ENCODE results near the gene LIPT1. TPM values are rescaled to one million over a fixed set of nuclear protein-coding genes. Genes with fewer than 3 reads are reported as not detected.

The LIPT1 gene
- total RNA-seq: 2.9 and 3.3 TPM in 2 replicates

DNA sequence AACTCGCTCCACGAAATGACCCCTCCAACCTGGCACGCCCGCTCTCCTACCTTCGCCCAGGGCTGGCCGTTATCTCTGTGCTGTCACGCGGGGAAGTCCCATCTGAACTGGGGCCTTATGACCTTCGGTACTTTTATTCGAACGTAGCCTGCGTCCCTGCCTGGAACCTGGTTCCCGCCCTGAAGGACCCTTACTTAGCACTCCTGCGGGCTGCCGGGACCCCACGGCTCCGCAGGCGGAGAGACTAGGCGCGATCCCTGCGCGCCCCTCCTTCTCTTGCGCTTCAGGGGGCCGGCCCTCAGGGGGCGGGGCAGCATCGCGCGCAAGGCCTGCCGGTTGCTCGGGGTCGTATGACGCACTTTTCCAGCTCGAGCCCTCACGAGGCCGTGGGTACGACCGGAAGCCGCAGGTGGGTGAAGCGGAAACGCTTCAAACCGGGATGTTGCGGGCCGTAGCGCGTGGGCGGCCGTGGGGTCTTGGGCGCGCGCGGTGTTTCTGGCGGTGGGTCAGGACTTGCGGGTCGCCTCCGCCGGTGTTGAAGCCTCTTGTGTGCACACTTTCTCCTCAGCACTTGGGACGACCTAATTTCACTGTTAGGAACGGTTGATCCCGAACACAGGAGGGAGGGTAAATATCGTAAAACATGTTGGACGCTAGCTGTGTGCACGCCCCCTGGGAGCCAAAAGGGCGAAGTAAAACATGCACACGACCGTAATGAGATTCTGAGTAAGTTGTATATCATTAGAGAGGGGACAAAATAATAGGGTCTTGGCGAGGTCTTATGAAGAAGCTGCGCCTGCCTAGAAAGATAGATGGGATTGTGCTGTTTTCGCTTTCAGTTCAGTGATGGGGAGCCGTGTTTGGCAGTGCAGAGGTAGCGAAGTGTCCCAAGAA, at the start of gene LIPT1, which contains the start of gene TSGA10:
LIPT1 (plus strand) TSS at position 325 of the 894 bp plus-strand sequence. CDS start 6,991 bp downstream, outside the sequence.
TSGA10 (minus strand) TSS at position 300 of the 894 bp plus-strand sequence. CDS start 45,503 bp downstream, outside the sequence.

DNA sequence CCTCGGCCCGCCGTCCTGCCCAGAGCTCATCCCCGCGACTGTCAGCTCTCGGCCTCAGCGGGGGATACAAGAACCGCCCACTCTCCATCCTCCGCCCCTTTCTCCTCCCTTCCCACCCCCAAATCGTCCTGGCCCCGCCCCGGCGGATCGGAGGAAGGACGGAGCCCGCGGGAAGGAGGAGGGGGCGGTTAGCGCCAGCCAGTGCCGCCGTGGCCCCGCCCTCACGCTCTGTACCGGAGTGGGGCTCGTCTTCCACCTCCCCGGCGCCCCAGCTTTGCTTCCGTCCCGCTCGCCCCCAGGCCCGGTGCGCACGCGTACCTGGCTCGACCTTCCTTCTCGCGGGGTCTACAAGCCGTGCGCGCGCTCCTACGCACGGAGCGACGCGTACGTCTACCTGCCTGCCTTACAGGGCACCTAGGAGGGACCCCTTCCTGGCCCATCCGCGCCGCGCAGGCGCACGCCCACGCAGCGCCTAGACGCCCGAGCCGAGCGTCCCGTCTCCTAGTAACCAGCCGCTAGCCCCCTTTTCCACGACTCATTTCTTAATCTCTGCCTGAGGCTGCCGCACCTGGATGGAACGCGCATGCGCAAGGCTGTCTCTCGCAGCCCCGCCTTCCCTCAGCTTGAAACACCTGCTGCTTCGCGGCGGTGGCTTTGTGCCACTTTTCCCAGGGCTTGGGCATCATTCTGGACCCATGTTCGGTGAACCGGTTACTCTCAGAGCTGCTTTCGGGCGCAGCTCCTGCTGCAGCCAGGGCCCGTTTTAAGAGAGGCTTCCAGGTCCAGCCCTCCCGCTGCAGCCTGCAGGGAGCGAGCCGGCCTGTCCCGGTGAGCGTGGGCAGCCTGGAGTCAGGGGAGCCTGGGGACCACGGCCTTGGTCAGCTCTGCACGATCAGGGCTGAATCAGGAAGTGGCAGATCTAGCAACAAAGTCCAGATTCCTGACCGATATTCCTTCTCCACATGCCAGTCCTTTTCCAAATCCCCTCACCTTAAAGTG, 13.4 kb upstream of the LIPT1 start, which contains the start of gene C2orf15:
C2orf15 (plus strand) TSS at position 598 of the 999 bp plus-strand sequence. CDS start 8,852 bp downstream, outside the sequence.

DNA sequence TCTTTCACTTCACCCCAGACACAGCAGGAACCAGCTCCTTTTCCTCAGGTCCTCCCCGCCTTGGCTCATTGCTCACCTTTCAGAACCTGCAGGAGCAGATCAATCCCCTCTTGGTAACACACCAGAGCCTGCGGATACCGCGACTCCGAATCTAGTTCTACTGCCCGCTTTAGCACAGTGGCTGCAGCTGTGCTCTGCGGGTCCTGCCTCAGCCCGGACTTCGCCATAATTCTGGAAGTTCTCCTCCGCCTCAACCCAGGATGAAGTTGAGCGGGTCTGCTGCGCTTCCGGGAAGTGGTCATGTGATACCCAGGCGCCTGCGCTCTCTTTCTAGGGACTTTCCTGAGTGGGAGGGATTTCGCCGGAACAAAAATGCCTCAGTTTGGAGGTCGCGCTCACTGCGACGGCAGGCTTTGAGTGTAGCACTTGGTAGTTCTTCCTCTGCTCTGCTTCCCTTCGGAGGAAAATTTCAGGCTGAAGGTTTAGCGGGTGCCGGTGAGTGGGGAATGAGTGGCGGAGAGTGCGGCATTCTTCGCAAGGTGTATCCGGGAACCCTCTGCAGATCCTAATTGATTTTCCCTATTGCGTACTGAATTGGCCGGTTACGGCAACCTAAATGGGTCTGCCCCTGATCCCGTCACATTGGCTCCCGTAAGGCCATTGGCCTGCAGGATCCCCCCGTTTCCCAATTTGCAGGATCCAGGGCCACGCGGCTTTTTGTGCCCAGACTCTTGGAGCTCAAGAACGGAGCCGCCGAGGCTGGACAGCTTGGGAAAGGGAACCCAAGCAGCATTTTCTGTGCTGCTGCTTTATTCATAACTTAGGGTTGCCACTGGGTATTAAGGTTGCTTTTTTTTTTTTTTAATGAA, 26.2 kb downstream of the LIPT1 start, which contains the start of the genes MITD1 and MRPL30:
MITD1 (minus strand) TSS at position 304 of the 869 bp plus-strand sequence; CDS start at position 227, 77 bp downstream.
MRPL30 (plus strand) TSS at position 430 of the 869 bp plus-strand sequence. CDS start 5,020 bp downstream, outside the sequence.

Other genes starting within 250 kb of the LIPT1 start
- gene CRACDL, start 218.7 kb upstream of the LIPT1 start, total RNA-seq: 0.33 and 5.7 TPM in 2 replicates
- gene C2orf15, start 13.3 kb upstream of the LIPT1 start, total RNA-seq: 0.16 and 2.8 TPM in 2 replicates
- gene TSGA10, start within 50 bp of the LIPT1 start, total RNA-seq: 1.6 and 1.9 TPM in 2 replicates
- gene MITD1, start 26.1 kb downstream of the LIPT1 start, total RNA-seq: 11.5 and 14.8 TPM in 2 replicates
- 26.7 and 27.2 TPM in 2 replicates for gene MRPL30, start 26.2 kb downstream of the LIPT1 start, total RNA-seq
- gene LYG2, start 100.7 kb downstream of the LIPT1 start, total RNA-seq: not detected in 2 replicates
- 0.51 TPM in 1 of 2 replicates, not detected in the other for gene LYG1, start 146.2 kb downstream of the LIPT1 start, total RNA-seq
- gene TXNDC9, start 181.4 kb downstream of the LIPT1 start, total RNA-seq: 19.9 and 43.2 TPM in 2 replicates
- 14.7 and 15.0 TPM in 2 replicates for gene EIF5B, start 182.4 kb downstream of the LIPT1 start, total RNA-seq